NCI-H1092 treated with DMSO at 0.1 percent for 48 hours (cell line): ENCODE results near the gene TNIP3.
"Not testable (repeated sequence)": the region's sequence is repeated elsewhere in the genome, so short reads cannot be mapped to it uniquely, and the experiment has no call there.

Experiments
- DNase-seq: peaks from one replicate; lab custom pipeline; 2025; lab: John Stamatoyannopoulos, UW

The TNIP3 gene

GRCh38 chr4:121164291-121164690, at the start of gene TNIP3:
TSS of gene TNIP3 (minus strand) at chr4:121164321. CDS start at chr4:121164125, 196 bp downstream.
- no peak for DNase-seq

GRCh38 chr4:121212806-121213205, 48.7 kb upstream of the TNIP3 start:
- no peak for DNase-seq

GRCh38 chr4:121209171-121209570, 45.0 kb upstream of the TNIP3 start:
- DNase-seq = no peak

- no peak for DNase-seq
Observed at GRCh38 chr4:121208244-121209007, 44.3 kb upstream of the TNIP3 start.

- DNase-seq = not testable (repeated sequence)
Observed at GRCh38 chr4:121205777-121206176, 41.7 kb upstream of the TNIP3 start.

- no peak for DNase-seq
Observed at GRCh38 chr4:121200795-121201472, 36.8 kb upstream of the TNIP3 start.

- no peak for DNase-seq
Observed at GRCh38 chr4:121199742-121200561, 35.8 kb upstream of the TNIP3 start.

- no peak for DNase-seq
Observed at GRCh38 chr4:121198251-121198650, 34.1 kb upstream of the TNIP3 start.

- DNase-seq = no peak
Observed at GRCh38 chr4:121195649-121196048, 31.5 kb upstream of the TNIP3 start.

- DNase-seq = peak; percentile 18
Observed at GRCh38 chr4:121192480-121192879, 28.4 kb upstream of the TNIP3 start.

- DNase-seq = no peak
Observed at GRCh38 chr4:121192013-121192412, 27.9 kb upstream of the TNIP3 start.

- no peak for DNase-seq
Observed at GRCh38 chr4:121191361-121191760, 27.2 kb upstream of the TNIP3 start.

GRCh38 chr4:121190389-121190788, 26.3 kb upstream of the TNIP3 start:
- DNase-seq = no peak

GRCh38 chr4:121189326-121190215, 25.4 kb upstream of the TNIP3 start:
- no peak for DNase-seq

- DNase-seq = no peak
Observed at GRCh38 chr4:121187206-121187605, 23.1 kb upstream of the TNIP3 start.

GRCh38 chr4:121185960-121186359, 21.8 kb upstream of the TNIP3 start:
- no peak for DNase-seq

- no peak for DNase-seq
Observed at GRCh38 chr4:121183989-121184388, 19.9 kb upstream of the TNIP3 start.

GRCh38 chr4:121183361-121183760, 19.2 kb upstream of the TNIP3 start:
- DNase-seq = no peak

- no peak for DNase-seq
Observed at GRCh38 chr4:121182296-121182695, 18.2 kb upstream of the TNIP3 start.

- no peak for DNase-seq
Observed at GRCh38 chr4:121181493-121181892, 17.4 kb upstream of the TNIP3 start.

- DNase-seq = no peak
Observed at GRCh38 chr4:121180558-121180957, 16.4 kb upstream of the TNIP3 start.
